ENCODE measurements around the gene PACRG. TPM values are rescaled to one million over a fixed set of nuclear protein-coding genes. Genes with fewer than 3 reads are reported as not detected.

The PACRG gene
- total and polyA plus RNA-seq, 2 of the 13 experiments (the other 11 are each of a cell fraction or from before 2014, with no cell fraction given): 0.13 TPM; not detected in 1

DNA sequence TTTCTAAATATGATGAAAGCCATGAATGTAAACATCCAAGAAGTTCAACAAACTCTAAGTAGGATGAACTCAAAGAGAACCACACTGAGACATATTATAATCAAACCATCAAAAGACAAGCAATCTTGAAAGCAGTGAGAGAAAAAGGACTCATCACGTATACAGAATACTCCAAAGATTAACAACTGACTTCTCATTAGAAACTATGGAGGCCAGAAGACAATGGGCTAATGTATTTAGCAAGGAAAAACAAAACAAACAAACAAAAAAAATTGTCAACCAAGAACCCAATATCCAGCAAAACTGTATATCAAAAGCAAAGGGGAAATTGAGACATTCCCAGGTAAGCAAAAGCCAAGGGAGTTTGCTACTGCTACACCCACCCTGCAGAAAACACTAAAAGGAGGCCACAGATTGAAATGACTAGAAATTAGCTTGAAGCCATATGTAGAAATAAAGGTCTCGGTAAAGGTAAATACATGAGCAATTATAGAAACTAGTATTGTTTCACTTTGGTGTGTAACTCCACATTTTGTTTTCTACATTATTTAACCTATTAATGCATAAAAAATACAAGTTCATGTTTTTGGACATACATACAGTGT is 385.7 kb downstream of the PACRG start:
- in situ Hi-C loops (cut with HindIII; ENCODE audit: extremely low pct_ligation_motif_present, low pct_unique_long_range_greater_than_20kb): no loop called here
- Histone ChIP-seq H3K27me3 (ENCODE audit: control insufficient read depth in 1 of 2, insufficient read depth in 2 of 2, low read length in 2 of 2) (peaks cover 0 to 8% of the 10 kb centered on the region in 2 experiments; a peak in 1 of 5 replicates), H3K4me3 (replicated peaks in 1 of 3; ENCODE audit: insufficient read depth in 1 of 3, low read depth in 2 of 3, low read length in 3 of 3) (no peak overlapping the region), H3K9ac (ENCODE audit: insufficient read depth, low read depth, low read length) (no peak overlapping the region), H3K27ac (ENCODE audit: extremely low read length, insufficient read depth, low read length) (no peak overlapping the region), H2AFZ (ENCODE audit: low read length) (no peak overlapping the region), H3K9me3 (ENCODE audit: low read length) (peaks cover 24% of the 10 kb centered on the region), H3K4me1 (ENCODE audit: insufficient read depth, low read length) (no peaks in the 10 kb centered on the region), H3K79me2 (ENCODE audit: insufficient read depth, low read length) (no peaks in the 10 kb centered on the region), H3K4me2 (ENCODE audit: low read depth, low read length) (no peak overlapping the region), H3K36me3 (replicated peaks in 1 of 2; ENCODE audit: control insufficient read depth in 1 of 2, insufficient read depth in 2 of 2, low read length in 2 of 2) (no peaks in the 10 kb centered on the region), H4K20me1 (ENCODE audit: insufficient read depth, low read length) (no peaks in the 10 kb centered on the region)
- no peak for DNase-seq (ENCODE audit: low spot score)
- no TSS peak for BruUV-seq (replicated peaks)
- 34% methylated on average over 2 of the region's 2 CpGs for WGBS (ENCODE audit: low lambda C conversion rate)
- intact Hi-C loops (cut with micrococcal nuclease; ENCODE audit: unreplicated experiment): no loop called here
- ChIA-PET CTCF (ENCODE audit: low intra/inter-chr PET ratio, low total read pairs) (no interaction called here), POLR2A (no interaction called here)
- ATAC-seq: no peak
- no peak for TF ChIP-seq HMGA1 (CRISPR knock-in tag; conservative IDR thresholded peaks at IDR 0.05)
- TF ChIP-seq NCOA1 (CRISPR knock-in tag; IDR thresholded peaks at IDR 0.05): no peak
- peak; percentile 99 for TF ChIP-seq ZNF317 (CRISPR knock-in tag; IDR thresholded peaks at IDR 0.05)
- no peak for FAIRE-seq

GRCh38 chr6:163118941-163119340 is 391.2 kb downstream of the PACRG start:
- no TSS peak for BruUV-seq (replicated peaks)
- ATAC-seq: no peak
- H3K27me3 ChIP-seq (ENCODE audit: control insufficient read depth in 1 of 2, insufficient read depth in 2 of 2, low read length in 2 of 2): peaks cover 0 to 17% of the 10 kb centered on the region in 2 experiments; a peak in 1 of 5 replicates
- TF ChIP-seq HNRNPK (IDR thresholded peaks at IDR 0.05; ENCODE audit: low read depth, low read length, poor library complexity, severe bottlenecking) (no peak), SRSF9 (IDR thresholded peaks at IDR 0.05; ENCODE audit: borderline replicate concordance, insufficient read depth, low read depth, low read length, poor library complexity, severe bottlenecking) (no peak), SETDB1 (CRISPR knock-in tag; IDR thresholded peaks at IDR 0.05; ENCODE audit: borderline replicate concordance) (no peak), ZNF496 (CRISPR knock-in tag; IDR thresholded peaks at IDR 0.05; ENCODE audit: insufficient replicate concordance) (no peak), DNMT3B (CRISPR knock-in tag; conservative IDR thresholded peaks at IDR 0.05) (no peak), KAT8 (CRISPR knock-in tag; IDR thresholded peaks at IDR 0.05) (no peak), KAT7 (CRISPR knock-in tag; IDR thresholded peaks at IDR 0.05; ENCODE audit: borderline replicate concordance) (no peak), MED1 (CRISPR knock-in tag; IDR thresholded peaks at IDR 0.05) (no peak), CBX5 (CRISPR knock-in tag; IDR thresholded peaks at IDR 0.05; ENCODE audit: borderline replicate concordance) (no peak), CC2D1A (CRISPR knock-in tag; IDR thresholded peaks at IDR 0.05) (no peak), ZNF343 (CRISPR knock-in tag; IDR thresholded peaks at IDR 0.05) (no peak), GLI4 (CRISPR knock-in tag; IDR thresholded peaks at IDR 0.05; ENCODE audit: borderline replicate concordance) (no peak), WIZ (CRISPR knock-in tag; IDR thresholded peaks at IDR 0.05) (no peak), ZNF33A (CRISPR knock-in tag; IDR thresholded peaks at IDR 0.05; ENCODE audit: borderline replicate concordance) (no peak)
- TF ChIP-seq, protein P1, sequence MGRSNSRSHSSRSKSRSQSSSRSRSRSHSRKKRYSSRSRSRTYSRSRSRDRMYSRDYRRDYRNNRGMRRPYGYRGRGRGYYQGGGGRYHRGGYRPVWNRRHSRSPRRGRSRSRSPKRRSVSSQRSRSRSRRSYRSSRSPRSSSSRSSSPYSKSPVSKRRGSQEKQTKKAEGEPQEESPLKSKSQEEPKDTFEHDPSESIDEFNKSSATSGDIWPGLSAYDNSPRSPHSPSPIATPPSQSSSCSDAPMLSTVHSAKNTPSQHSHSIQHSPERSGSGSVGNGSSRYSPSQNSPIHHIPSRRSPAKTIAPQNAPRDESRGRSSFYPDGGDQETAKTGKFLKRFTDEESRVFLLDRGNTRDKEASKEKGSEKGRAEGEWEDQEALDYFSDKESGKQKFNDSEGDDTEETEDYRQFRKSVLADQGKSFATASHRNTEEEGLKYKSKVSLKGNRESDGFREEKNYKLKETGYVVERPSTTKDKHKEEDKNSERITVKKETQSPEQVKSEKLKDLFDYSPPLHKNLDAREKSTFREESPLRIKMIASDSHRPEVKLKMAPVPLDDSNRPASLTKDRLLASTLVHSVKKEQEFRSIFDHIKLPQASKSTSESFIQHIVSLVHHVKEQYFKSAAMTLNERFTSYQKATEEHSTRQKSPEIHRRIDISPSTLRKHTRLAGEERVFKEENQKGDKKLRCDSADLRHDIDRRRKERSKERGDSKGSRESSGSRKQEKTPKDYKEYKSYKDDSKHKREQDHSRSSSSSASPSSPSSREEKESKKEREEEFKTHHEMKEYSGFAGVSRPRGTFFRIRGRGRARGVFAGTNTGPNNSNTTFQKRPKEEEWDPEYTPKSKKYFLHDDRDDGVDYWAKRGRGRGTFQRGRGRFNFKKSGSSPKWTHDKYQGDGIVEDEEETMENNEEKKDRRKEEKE (IDR thresholded peaks at IDR 0.05): no peak

More at GRCh38 chr6:163118941-163119340, 391.2 kb downstream of the PACRG start:
- no peak overlapping the region for H3K27ac ChIP-seq (ENCODE audit: extremely low read length, insufficient read depth, low read length)
- H3K36me3 ChIP-seq (replicated peaks in 1 of 2; ENCODE audit: control insufficient read depth in 1 of 2, insufficient read depth in 2 of 2, low read length in 2 of 2): no peaks in the 10 kb centered on the region
- no peak overlapping the region for H3K4me3 ChIP-seq (replicated peaks in 1 of 3; ENCODE audit: insufficient read depth in 1 of 3, low read depth in 2 of 3, low read length in 3 of 3)
- POLR2A ChIA-PET: no interaction called here
- H2AFZ ChIP-seq (ENCODE audit: low read length): no peak overlapping the region
- 25% methylated on average over 6 of the region's 6 CpGs for WGBS (ENCODE audit: low lambda C conversion rate)
- FAIRE-seq (no peak), DNase-seq (ENCODE audit: low spot score) (no peak)
- no peak overlapping the region for H3K9ac ChIP-seq (ENCODE audit: insufficient read depth, low read depth, low read length)
- in situ Hi-C loops (cut with HindIII; ENCODE audit: extremely low pct_ligation_motif_present, low pct_unique_long_range_greater_than_20kb): no loop called here
- no peak overlapping the region for H3K4me2 ChIP-seq (ENCODE audit: low read depth, low read length)
- H3K9me3 ChIP-seq (ENCODE audit: low read length): peaks cover 2% of the 10 kb centered on the region; the same call in 1 of the 2 replicates
- no peaks in the 10 kb centered on the region for H3K4me1 ChIP-seq (ENCODE audit: insufficient read depth, low read length)
- no peaks in the 10 kb centered on the region for H3K79me2 ChIP-seq (ENCODE audit: insufficient read depth, low read length)
- intact Hi-C loops (cut with micrococcal nuclease; ENCODE audit: unreplicated experiment): no loop called here
- CTCF ChIA-PET (ENCODE audit: low intra/inter-chr PET ratio, low total read pairs): no interaction called here
- no peaks in the 10 kb centered on the region for H4K20me1 ChIP-seq (ENCODE audit: insufficient read depth, low read length)
